GM19467 (cell line): Measurements from ENCODE around the gene TMEM259.

Source experiments
- ATAC-seq: cut with Tn5 transposase; IDR thresholded peaks from one replicate; pipeline ENCODE4 v1.9.1; 2021; ENCODE audit warnings: mild to moderate bottlenecking, moderate library complexity; ENCODE audit not compliant: unreplicated experiment

Gene TMEM259

GRCh38 chr19:1055886-1056620 lies 35.1 kb upstream of the TMEM259 start:
- no peak for ATAC-seq

- no peak for ATAC-seq
These were observed 34.1 kb upstream of the TMEM259 start for GRCh38 chr19:1055028-1055425.

- ATAC-seq, result no peak
These were observed 33.4 kb upstream of the TMEM259 start for GRCh38 chr19:1054102-1055027.

- no peak for ATAC-seq
These were observed 32.5 kb upstream of the TMEM259 start for GRCh38 chr19:1053176-1054101.

- no peak for ATAC-seq
These were observed 31.5 kb upstream of the TMEM259 start for GRCh38 chr19:1052349-1052975.

- no peak for ATAC-seq
These were observed 30.9 kb upstream of the TMEM259 start for GRCh38 chr19:1051791-1052190.

- no peak for ATAC-seq
These were observed 30.3 kb upstream of the TMEM259 start for GRCh38 chr19:1050989-1051788.

- ATAC-seq, result no peak
These were observed 28.9 kb upstream of the TMEM259 start for GRCh38 chr19:1049800-1050199.

- ATAC-seq, result no peak
These were observed 28.2 kb upstream of the TMEM259 start for GRCh38 chr19:1049106-1049505.

GRCh38 chr19:1047696-1048147 lies 26.8 kb upstream of the TMEM259 start:
- ATAC-seq, result no peak

- no peak for ATAC-seq
These were observed 26.1 kb upstream of the TMEM259 start for GRCh38 chr19:1046836-1047695.

GRCh38 chr19:1046117-1046626 lies 25.2 kb upstream of the TMEM259 start:
- no peak for ATAC-seq

GRCh38 chr19:1045247-1045603 lies 24.3 kb upstream of the TMEM259 start:
- no peak for ATAC-seq

GRCh38 chr19:1042689-1043511 lies 22.0 kb upstream of the TMEM259 start:
- no peak for ATAC-seq

- no peak for ATAC-seq
These were observed 21.1 kb upstream of the TMEM259 start for GRCh38 chr19:1041835-1042685.

GRCh38 chr19:1041272-1041834 lies 20.4 kb upstream of the TMEM259 start:
- ATAC-seq, result no peak
